B cell (primary cell): Measurements from ENCODE around the gene SRSF1. TPM values are rescaled to one million over a fixed set of nuclear protein-coding genes. Genes with fewer than 3 reads are reported as not detected.

Source experiments
- ATAC-seq: fragments of 200-7000 bp; cut with Tn5 transposase; one replicate; pipeline ENCODE4 v1.10.0; 2021; ENCODE audit warnings: low read depth, mild to moderate bottlenecking, moderate number of reproducible peaks, moderate library complexity
- CTCF ChIA-PET: fragments of 350-600 bp; sonication (Branson Sonifier 250); formaldehyde crosslinking; loops from one replicate; lab custom pipeline; 2021; ENCODE audit warnings: antibody characterized with exemption, inconsistent platforms; lab: Charles Lee
- POLR2A ChIA-PET: fragments of 350-600 bp; sonication (Branson Sonifier 250); formaldehyde crosslinking; loops from one replicate; lab custom pipeline; 2021; ENCODE audit warnings: antibody characterized with exemption; lab: Charles Lee
- DNase-seq: peaks from one replicate; pipeline ENCODE4 v3.0.0; 2013
- H2AFZ ChIP-seq: 2 replicates; pipeline ENCODE4 v1.6.1; 2012; ENCODE audit warnings: mild to moderate bottlenecking, low read depth, low read length; ENCODE audit not compliant: insufficient read depth, poor library complexity, severe bottlenecking
- H3K27ac ChIP-seq, 2 donors: 1 replicate in 1 of 2; 2 replicates in 1 of 2; pipeline ENCODE4 v1.5.1; 2012 to 2013; ENCODE audit warnings: low read length in 2 of 2, mild to moderate bottlenecking in 2 of 2, moderate library complexity in 1 of 2
- H3K27me3 ChIP-seq, 4 experiments: fragments of 200-600 bp in 1 of 4; sonication (generic) in 1 of 4; replicated peaks in 1 of 4; 1 replicate in 2 of 4; 2 replicates in 2 of 4; pipeline versions ENCODE4 v1.6.1 to v1.7.0; 2013 to 2016; ENCODE audit warnings: low read length in 3 of 4, mild to moderate bottlenecking in 2 of 4, mixed read lengths in 1 of 4, moderate library complexity in 1 of 4; ENCODE audit not compliant: insufficient read depth in 4 of 4, control insufficient read depth in 3 of 4; ENCODE audit errors: control extremely low read depth in 1 of 4
- H3K36me3 ChIP-seq, 2 experiments: replicated peaks in 1 of 2; 1 replicate in 1 of 2; 2 replicates in 1 of 2; pipeline versions ENCODE4 v1.6.1 to v1.7.1; 2013; ENCODE audit warnings: low read length in 1 of 2; ENCODE audit not compliant: insufficient read depth in 2 of 2, control insufficient read depth in 1 of 2; ENCODE audit errors: control extremely low read depth in 1 of 2, extremely low read depth in 1 of 2
- H3K4me1 ChIP-seq, 2 donors: fragments of 200-600 bp in 1 of 2; sonication (generic) in 1 of 2; 1 replicate in 1 of 2; 2 replicates in 1 of 2; pipeline versions ENCODE4 v1.5.1 to v1.6.1; 2013 to 2017; ENCODE audit warnings: low read length in 2 of 2; ENCODE audit not compliant: control insufficient read depth in 2 of 2, insufficient read depth in 2 of 2
- H3K4me2 ChIP-seq: replicated peaks from 2 replicates; pipeline ENCODE3; 2012; ENCODE audit warnings: mild to moderate bottlenecking, low read depth, low read length; ENCODE audit not compliant: poor library complexity, severe bottlenecking
- H3K4me3 ChIP-seq, 5 experiments: fragments of 200-600 bp in 1 of 5; sonication (generic) in 1 of 5; 1 replicate in 3 of 5; 2 replicates in 2 of 5; pipeline versions ENCODE4 v1.5.1 to v1.7.0; 2011 to 2016; ENCODE audit warnings: low read length in 4 of 5, mild to moderate bottlenecking in 4 of 5, low read depth in 2 of 5, control low read depth in 1 of 5, moderate library complexity in 1 of 5; ENCODE audit not compliant: insufficient read depth in 1 of 5; ENCODE audit errors: control extremely low read depth in 1 of 5, extremely low read depth in 1 of 5
- H3K79me2 ChIP-seq: fragments of 200-600 bp; sonication (generic); one replicate; pipeline ENCODE4 v1.6.0; 2016; ENCODE audit warnings: low read length; ENCODE audit not compliant: control insufficient read depth, insufficient read depth
- H3K9ac ChIP-seq: fragments of 200-600 bp; sonication (generic); 2 replicates; pipeline ENCODE4 v1.6.1; 2017; ENCODE audit warnings: mild to moderate bottlenecking, low read length, moderate library complexity
- H3K9me3 ChIP-seq, 3 donors: one replicate each; pipeline versions ENCODE4 v1.6.1 to v1.7.1; 2013; ENCODE audit warnings: low read length in 2 of 3; ENCODE audit not compliant: control insufficient read depth in 2 of 3, insufficient read depth in 1 of 3; ENCODE audit errors: control extremely low read depth in 1 of 3
- H4K20me1 ChIP-seq: 2 replicates; pipeline ENCODE4 v1.6.0; 2012; ENCODE audit warnings: mild to moderate bottlenecking, low read length; ENCODE audit not compliant: insufficient read depth, control insufficient read depth, poor library complexity, severe bottlenecking
- H3K27ac Mint-ChIP-seq: one replicate; pipeline ENCODE4 v1.8.0; 2021; ENCODE audit warnings: mixed read lengths
- H3K27me3 Mint-ChIP-seq: one replicate; pipeline ENCODE4 v1.8.0; 2021; ENCODE audit warnings: mixed read lengths
- H3K4me1 Mint-ChIP-seq: one replicate; pipeline ENCODE4 v1.8.0; 2021; ENCODE audit warnings: mixed read lengths
- H3K4me3 Mint-ChIP-seq: one replicate; pipeline ENCODE4 v1.8.0; 2021; ENCODE audit warnings: mixed read lengths
- H3K9me3 Mint-ChIP-seq: one replicate; pipeline ENCODE4 v1.8.0; 2022; ENCODE audit warnings: mixed read lengths; ENCODE audit not compliant: insufficient read depth
- EZH2 ChIP-seq: IDR thresholded peaks from 2 replicates; pipeline ENCODE4 v1.6.1; 2012; ENCODE audit warnings: borderline replicate concordance, low read depth, mild to moderate bottlenecking, moderate library complexity, low read length; ENCODE audit not compliant: insufficient read depth, poor library complexity, severe bottlenecking
- WGBS: methylation state at CpG from one replicate; pipeline ENCODE4 v1.1.5; 2013; ENCODE audit warnings: missing lambda C conversion rate; ENCODE audit not compliant: insufficient coverage; 5-methylcytosine and 5-hydroxymethylcytosine counted together
- intact Hi-C: fragments of 100-400 bp; cut with micrococcal nuclease; formaldehyde crosslinking; loops from one replicate; pipeline ENCODE4 v1.10.0; 2022
- polyA plus RNA-seq: library from polyadenylated mRNA; depleted of rRNA; stranded (reverse); fragments of >200 nt; gene quantifications from 2 replicates; pipeline ENCODE4 v1.2.3, GENCODE V29; 2012
- total RNA-seq, 2 donors: library from RNA; stranded (reverse); fragments of 120-200 nt in 1 of 2; gene quantifications; 1 replicate in 1 of 2; 2 replicates in 1 of 2; pipeline versions ENCODE4 v1.2.3 to v1.2.4, GENCODE V29; 2013 to 2022
- TF ChIP-seq, protein P1 (sequence below): fragments of 200-600 bp; IDR thresholded peaks from one replicate; pipeline ENCODE4 v1.8.0; 2022; ENCODE audit warnings: antibody characterized with exemption, mild to moderate bottlenecking

SRSF1 gene
- total and polyA plus RNA-seq, 2 donors (not counting 1 experiment from before 2014, with no cell fraction given), result 163 to 250 TPM

DNA sequence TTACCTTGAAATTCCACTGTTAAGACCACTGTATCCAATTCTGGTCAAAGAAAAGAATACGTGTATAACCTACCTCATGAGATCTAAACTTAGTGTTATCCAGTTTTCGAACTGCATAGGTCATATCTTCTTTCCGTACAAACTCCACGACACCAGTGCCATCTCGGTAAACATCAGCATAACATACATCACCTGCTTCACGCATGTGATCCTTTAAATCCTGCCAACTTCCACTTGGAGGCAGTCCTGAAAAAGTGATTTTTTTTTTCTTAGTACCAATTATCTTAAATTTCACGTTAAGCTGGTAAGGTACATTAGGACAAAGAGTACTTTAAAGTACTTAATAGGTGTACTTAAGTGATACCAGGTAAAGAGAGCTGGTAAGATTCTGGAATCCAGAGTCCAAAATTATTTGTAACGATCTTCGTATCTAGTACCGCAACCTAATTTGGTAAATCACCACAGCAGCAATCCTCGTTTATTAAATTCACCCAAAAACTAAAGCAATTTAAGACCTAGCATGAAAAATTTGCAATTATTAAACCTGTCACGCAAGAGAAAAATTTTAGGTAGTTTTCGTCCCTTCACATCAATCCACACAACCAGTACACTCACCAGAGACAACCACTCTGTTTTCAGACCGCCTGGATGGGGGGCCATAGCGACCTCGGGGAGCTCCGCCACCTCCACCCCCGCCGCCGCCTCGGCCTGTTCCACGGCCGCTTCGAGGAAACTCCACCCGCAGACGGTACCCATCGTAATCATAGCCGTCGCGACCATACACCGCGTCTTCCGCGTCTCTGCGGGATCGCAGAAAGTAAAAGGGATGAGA is 1.1 kb downstream of the SRSF1 start:
- ChIA-PET POLR2A (interaction anchor here (0.5 to 2.6 kb wide), 5 partner anchors 8 to 1149 kb away, joined by 3 to 17 read pairs (median 6); partner anchors contain the start of genes SKA2 and VEZF1), CTCF (interaction anchor here (1.0 to 2.4 kb wide), 4 partner anchors 10 to 152 kb away, joined by 3 to 17 read pairs (median 4); no protein-coding TSS in a partner anchor)
- Mint-ChIP-seq H3K9me3 (no peaks in the 10 kb centered on the region), H3K27me3 (no peaks in the 10 kb centered on the region), H3K27ac (peak overlapping the region; percentile 100), H3K4me3 (peak overlapping the region; percentile 100), H3K4me1 (peaks cover 49% of the 10 kb centered on the region)
- H4K20me1 ChIP-seq, result peaks cover 50% of the 10 kb centered on the region
- H3K9me3 ChIP-seq, result peaks cover 0 to 1% (median 0%) of the 10 kb centered on the region in 3 donors
- peaks cover 41% of the 10 kb centered on the region for H3K79me2 ChIP-seq
- peak overlapping the region; percentile 93 to 95 for H3K27ac ChIP-seq
- H3K4me2 ChIP-seq, result peak overlapping the region; percentile 94
- TF ChIP-seq, protein P1, sequence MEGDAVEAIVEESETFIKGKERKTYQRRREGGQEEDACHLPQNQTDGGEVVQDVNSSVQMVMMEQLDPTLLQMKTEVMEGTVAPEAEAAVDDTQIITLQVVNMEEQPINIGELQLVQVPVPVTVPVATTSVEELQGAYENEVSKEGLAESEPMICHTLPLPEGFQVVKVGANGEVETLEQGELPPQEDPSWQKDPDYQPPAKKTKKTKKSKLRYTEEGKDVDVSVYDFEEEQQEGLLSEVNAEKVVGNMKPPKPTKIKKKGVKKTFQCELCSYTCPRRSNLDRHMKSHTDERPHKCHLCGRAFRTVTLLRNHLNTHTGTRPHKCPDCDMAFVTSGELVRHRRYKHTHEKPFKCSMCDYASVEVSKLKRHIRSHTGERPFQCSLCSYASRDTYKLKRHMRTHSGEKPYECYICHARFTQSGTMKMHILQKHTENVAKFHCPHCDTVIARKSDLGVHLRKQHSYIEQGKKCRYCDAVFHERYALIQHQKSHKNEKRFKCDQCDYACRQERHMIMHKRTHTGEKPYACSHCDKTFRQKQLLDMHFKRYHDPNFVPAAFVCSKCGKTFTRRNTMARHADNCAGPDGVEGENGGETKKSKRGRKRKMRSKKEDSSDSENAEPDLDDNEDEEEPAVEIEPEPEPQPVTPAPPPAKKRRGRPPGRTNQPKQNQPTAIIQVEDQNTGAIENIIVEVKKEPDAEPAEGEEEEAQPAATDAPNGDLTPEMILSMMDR, result no peak
- TF ChIP-seq EZH2, result no peak
- peaks cover 2 to 43% of the 10 kb centered on the region in 2 experiments for H3K36me3 ChIP-seq
- ATAC-seq (no peak), DNase-seq (no peak)
- no peaks in the 10 kb centered on the region for H3K27me3 ChIP-seq
- H2AFZ ChIP-seq, result peak overlapping the region; percentile 89
- peak overlapping the region; percentile 83 to 100 (median 96) for H3K4me3 ChIP-seq
- peaks cover 25 to 38% of the 10 kb centered on the region in 2 donors for H3K4me1 ChIP-seq
- WGBS, result 6% methylated on average over 30 of the region's 36 CpGs
- intact Hi-C loops, result loop anchor here (2.0 to 10.0 kb wide), 5 partner anchors 626 to 1174 kb away; partner anchors contain the start of genes AKAP1, C17orf67, DGKE and MSI2
- peak overlapping the region; percentile 96 for H3K9ac ChIP-seq
